Heart right ventricle (tissue), 16 donors: ENCODE data around the gene CCDC97. TPM values are rescaled to one million over a fixed set of nuclear protein-coding genes. Genes with fewer than 3 reads are reported as not detected.

ENCODE experiments used
- ATAC-seq, 8 donors: fragments of 200-7000 bp; cut with Tn5 transposase; one replicate each; pipeline ENCODE4 v1.9.1; 2020; ENCODE audit warnings: mild to moderate bottlenecking in 8 of 8, moderate library complexity in 8 of 8, moderate number of reproducible peaks in 1 of 8
- DNase-seq, 2 donors: peaks; one replicate each; pipeline ENCODE4 v3.0.0-alpha.2; 2020
- H3K27ac ChIP-seq, 10 donors: fragments of 200-600 bp; sonication (generic) in 2 of 10; one replicate each; pipeline versions ENCODE4 v1.5.0 to v1.8.0; 2020 to 2022; ENCODE audit warnings: mild to moderate bottlenecking in 3 of 10
- H3K27me3 ChIP-seq, 7 donors: fragments of 200-600 bp; one replicate each; pipeline ENCODE4 v1.8.0; 2021 to 2022; ENCODE audit warnings: mild to moderate bottlenecking in 2 of 7
- H3K36me3 ChIP-seq, 9 donors: fragments of 200-600 bp; sonication (generic) in 1 of 9; one replicate each; pipeline versions ENCODE4 v1.5.0 to v1.8.0; 2020 to 2022; ENCODE audit warnings: mild to moderate bottlenecking in 2 of 9
- H3K4me1 ChIP-seq, 9 donors: fragments of 200-600 bp; sonication (generic) in 1 of 9; one replicate each; pipeline versions ENCODE4 v1.5.0 to v1.8.0; 2020 to 2022; ENCODE audit warnings: mild to moderate bottlenecking in 4 of 9
- H3K4me3 ChIP-seq, 10 donors: fragments of 200-600 bp; sonication (generic) in 2 of 10; one replicate each; pipeline versions ENCODE4 v1.5.0 to v1.8.0; 2020 to 2022; ENCODE audit warnings: mild to moderate bottlenecking in 7 of 10, moderate library complexity in 2 of 10
- H3K9me3 ChIP-seq, 11 donors: fragments of 200-600 bp in 10 of 11; sonication (generic) in 2 of 11; one replicate each; pipeline versions ENCODE4 v1.5.0 to v1.8.0; 2013 to 2022; ENCODE audit warnings: mild to moderate bottlenecking in 2 of 11, control low read depth in 1 of 11, moderate library complexity in 1 of 11
- CTCF ChIP-seq, 9 donors: fragments of 200-600 bp; sonication (generic) in 2 of 9; IDR thresholded peaks; one replicate each; pipeline versions ENCODE4 v1.5.0 to v1.8.0; 2021 to 2022; ENCODE audit warnings: antibody characterized with exemption in 9 of 9, mild to moderate bottlenecking in 5 of 9, moderate library complexity in 1 of 9
- WGBS, 2 donors: extraction: QIAGEN DNeasy Blood & Tissue Kit; methylation state at CpG; one replicate each; pipeline ENCODE4 v1.1.7; 2013; ENCODE audit warnings: inconsistent platforms in 1 of 2; 5-methylcytosine and 5-hydroxymethylcytosine counted together
- intact Hi-C, 10 donors: fragments of 100-400 bp; cut with DNase I; formaldehyde crosslinking; loops; one replicate each; pipeline versions ENCODE4 v1.11.1 to v1.14.2; 2022
- polyA plus RNA-seq, 2 donors: library from polyadenylated mRNA; stranded (reverse); fragments of 200-250 nt; gene quantifications; one replicate each; pipeline ENCODE4 v1.2.3, GENCODE V29; 2013
- total RNA-seq, 10 donors: library from RNA; stranded (reverse); fragmentation: NEBNext Ultra II Directional in 3 of 10; extraction: Animal tissue kit (Norgen Biotek cat#: 25700) in 3 of 10; gene quantifications; one replicate each; pipeline versions ENCODE4 v1.2.1 to v1.2.4, GENCODE V29; 2021 to 2023
- donor health status: Arrhythmogenic right ventricular cardiomyopathy.
- donor health status: ischemic (EF 13 %, LVEDD 7.1; RV severe dilation, severe dysfunction).
- donor health status: healthy with polysubstance abuse.
- donor health status: DM: no; HTN: yes; CAD: no.
- donor health status: DM: no; HTN: no; CAD: no.
- donor health status: ischemic (EF 25% LVEDD 6.9; RV normal size, moderate dysfunction).
- donor health status: ischemic (EF 25% LVEDD 5.7; RV mildly dilated, moderate dysfunction).
- donor health status: healthy.
- donor health status: DM: yes; HTN: yes; CAD: no.
- donor health status: Ischemic cardiomyopathy.
- donor health status: ischemic (EF 35%, LVEDD 5.7; RV mildly dilated, moderate dysfunction).
- donor health status: nonischemic (EF 11% LVEDD 7.7; RV severe dilation, severe dysfunction).
- donor health status: DM: yes; HTN: yes; CAD: no.
- donor health status: PGD.
- donor health status: ischemic (EF 29% LVEDD 5.4; RV normal size, mild dysfunction).
- donor health status: nonischemic (EF 23%, LVEDD 6.1; RV moderate dilation, normal function).

CCDC97 gene
- total and polyA plus RNA-seq, 12 donors: 11.3 to 19.2 (median 16.1) TPM

- Histone ChIP-seq H3K9me3 (no peaks in the 10 kb centered on the region), H3K4me1 (peaks cover 0 to 62% (median 43%) of the 10 kb centered on the region in 9 donors), H3K4me3 (peak overlapping the region; percentile 63 to 98 (median 79)), H3K27ac (peak overlapping the region in 9 of 10 donors; percentile 81 to 98 (median 95)), H3K36me3 (peaks cover 0 to 32% (median 6%) of the 10 kb centered on the region in 9 donors), H3K27me3 (peaks cover 0 to 5% (median 0%) of the 10 kb centered on the region in 7 donors)
- whole genome bisulfite sequencing, 2 donors: 11 to 16% methylated on average over 22 of the region's 22 CpGs
- intact Hi-C loops: loop anchor here in 8 of 10 donors (5.0 to 10.0 kb wide), 5 partner anchors 39 to 144 kb away; partner anchors contain the start of genes CCDC97 (in 6 of the 8), DMAC2 (in 1 of the 8), ERICH4 (in 1 of the 8) and HNRNPUL1 (in 1 of the 8)
- no peak for TF ChIP-seq CTCF (IDR thresholded peaks at IDR 0.05)
- peak in 1 of 8 donors; percentile 19 for ATAC-seq
- peak in 1 of 2 donors; percentile 26 for DNase-seq
These were observed 40.9 kb downstream of the CCDC97 start for GRCh38 chr19:41350735-41351338.

GRCh38 chr19:41351339-41352245 is 41.6 kb downstream of the CCDC97 start:
- 1% methylated on average over 58 of the region's 58 CpGs for WGBS, 2 donors
- Histone ChIP-seq H3K4me3 (peak overlapping the region; percentile 63 to 98 (median 79)), H3K27ac (peak overlapping the region in 9 of 10 donors; percentile 81 to 98 (median 95)), H3K4me1 (peaks cover 0 to 65% (median 43%) of the 10 kb centered on the region in 9 donors), H3K36me3 (peaks cover 0 to 24% (median 6%) of the 10 kb centered on the region in 9 donors), H3K27me3 (peaks cover 0 to 5% (median 0%) of the 10 kb centered on the region in 7 donors), H3K9me3 (no peaks in the 10 kb centered on the region)
- intact Hi-C loops: loop anchor here in 9 of 10 donors (1.0 to 10.0 kb wide), 8 partner anchors 24 to 144 kb away; partner anchors contain the start of genes CCDC97 (in 6 of the 9), DMAC2 (in 1 of the 9), ERICH4 (in 1 of the 9) and HNRNPUL1 (in 1 of the 9)
- peak; percentile 52 to 73 (median 63) for ATAC-seq
- peak; percentile 72 to 75 for DNase-seq
- TF ChIP-seq CTCF (IDR thresholded peaks at IDR 0.05): no peak

- ATAC-seq (no peak), DNase-seq (no peak)
- no peak for TF ChIP-seq CTCF (IDR thresholded peaks at IDR 0.05)
- intact Hi-C loops: loop anchor here in 9 of 10 donors (1.0 to 10.0 kb wide), 8 partner anchors 25 to 145 kb away; partner anchors contain the start of genes CCDC97 (in 6 of the 9), DMAC2 (in 1 of the 9), ERICH4 (in 1 of the 9) and HNRNPUL1 (in 1 of the 9)
- peak overlapping the region; percentile 63 to 98 (median 79) for H3K4me3 ChIP-seq
- peaks cover 0 to 17% (median 2%) of the 10 kb centered on the region in 9 donors for H3K36me3 ChIP-seq
- peaks cover 0 to 5% (median 0%) of the 10 kb centered on the region in 7 donors for H3K27me3 ChIP-seq
- peak overlapping the region; percentile 81 to 98 (median 92) for H3K27ac ChIP-seq
- no peaks in the 10 kb centered on the region for H3K9me3 ChIP-seq
- peaks cover 0 to 66% (median 43%) of the 10 kb centered on the region in 9 donors for H3K4me1 ChIP-seq
- 0 to 1% methylated on average over 12 of the region's 12 CpGs for WGBS, 2 donors
These were observed 42.3 kb downstream of the CCDC97 start for GRCh38 chr19:41352279-41352608.
